Activated naive CD8-positive, alpha-beta T cell treated with anti-CD3 and anti-CD28 coated beads, Interleukin-2, amount 50 U/mL, for 24 hours (primary cell): ENCODE measurements around the gene NAGLU.
"Not testable (repeated sequence)": the region's sequence is repeated elsewhere in the genome, so short reads cannot be mapped to it uniquely, and the experiment has no call there.

Experiments used
- ATAC-seq: fragments of 150-1000 bp; cut with Tn5 transposase; one replicate; pipeline ENCODE4 v1.10.0; 2021
- DNase-seq: peaks from one replicate; pipeline ENCODE4 v3.0.0; 2021
- H3K27ac Mint-ChIP-seq: one replicate; pipeline ENCODE4 v1.8.0; 2021; ENCODE audit warnings: mild to moderate bottlenecking, mixed read lengths
- H3K27me3 Mint-ChIP-seq: one replicate; pipeline ENCODE4 v1.8.0; 2021; ENCODE audit warnings: mixed read lengths
- H3K36me3 Mint-ChIP-seq: one replicate; pipeline ENCODE4 v1.8.0; 2021; ENCODE audit warnings: low read depth, mixed read lengths
- H3K4me1 Mint-ChIP-seq: one replicate; pipeline ENCODE4 v1.8.0; 2021; ENCODE audit warnings: mixed read lengths
- H3K4me3 Mint-ChIP-seq: one replicate; pipeline ENCODE4 v1.8.0; 2021; ENCODE audit warnings: mild to moderate bottlenecking, moderate library complexity, mixed read lengths
- H3K9me3 Mint-ChIP-seq: one replicate; pipeline ENCODE4 v1.8.0; 2021; ENCODE audit warnings: mixed read lengths

Gene NAGLU

DNA sequence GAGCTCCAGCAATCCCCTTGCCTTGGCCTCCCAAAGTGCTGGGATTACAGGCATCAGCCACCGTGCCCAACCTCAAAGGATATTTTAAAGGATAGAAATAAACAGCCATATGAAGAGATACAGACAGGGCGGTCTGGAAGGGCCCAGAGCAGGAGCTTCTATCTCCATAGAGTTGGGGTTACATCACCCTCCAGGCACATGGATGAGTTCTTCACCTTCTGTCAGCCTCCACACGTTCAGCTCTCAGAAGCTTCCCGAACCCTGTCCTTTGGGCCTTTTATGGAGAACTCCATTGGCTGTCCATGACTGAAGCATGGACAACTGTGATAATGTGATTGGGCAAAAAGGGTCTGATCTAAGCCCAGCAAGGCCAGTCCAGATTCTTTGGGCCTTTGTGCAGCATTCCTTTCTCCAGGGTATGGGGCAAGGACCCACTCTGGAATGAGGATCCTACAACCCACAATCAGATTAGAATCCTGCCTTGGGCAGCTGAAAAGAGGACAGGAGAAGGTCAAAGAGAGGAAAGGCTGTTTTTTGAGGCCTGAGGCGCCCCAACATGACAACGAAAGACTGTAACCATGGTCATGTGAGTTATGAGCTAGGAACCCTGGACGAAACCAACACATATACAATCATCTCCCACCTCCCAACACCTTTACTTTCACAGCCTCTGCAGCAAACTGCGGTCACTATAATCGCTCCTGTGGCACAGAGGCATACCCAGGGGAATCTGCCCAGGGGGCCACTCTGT, 9.9 kb downstream of the NAGLU start:
- not testable (repeated sequence) for H3K36me3 Mint-ChIP-seq, H3K27me3 Mint-ChIP-seq, H3K27ac Mint-ChIP-seq, ATAC-seq, H3K9me3 Mint-ChIP-seq, DNase-seq, H3K4me3 Mint-ChIP-seq
- peaks cover 19% of the 10 kb centered on the region for H3K4me1 Mint-ChIP-seq

DNA sequence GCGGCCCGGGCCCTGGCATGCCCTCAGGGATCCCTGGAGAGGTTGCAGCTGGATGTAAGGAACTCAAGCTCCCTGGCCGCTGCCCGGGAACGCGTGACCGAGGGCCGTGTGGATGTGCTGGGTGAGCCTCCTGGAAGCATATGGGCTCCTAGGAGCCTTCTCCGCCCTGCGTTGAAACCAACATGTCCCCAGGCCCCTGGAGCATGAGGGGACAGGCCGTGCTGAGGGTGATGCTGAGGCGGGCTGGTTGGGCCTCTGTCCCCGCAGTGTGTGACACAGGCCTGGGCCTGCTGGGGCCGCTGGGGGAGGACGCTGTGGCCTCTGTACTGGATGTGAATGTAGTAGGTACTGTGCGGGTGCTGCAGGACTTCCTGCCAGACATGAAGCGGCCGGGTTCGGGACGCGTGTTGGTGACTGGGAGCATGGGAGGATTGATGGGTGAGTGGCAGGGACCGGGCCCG, 11.0 kb downstream of the NAGLU start:
- H3K4me3 Mint-ChIP-seq, result no peak overlapping the region
- H3K4me1 Mint-ChIP-seq, result peaks cover 11% of the 10 kb centered on the region

DNA sequence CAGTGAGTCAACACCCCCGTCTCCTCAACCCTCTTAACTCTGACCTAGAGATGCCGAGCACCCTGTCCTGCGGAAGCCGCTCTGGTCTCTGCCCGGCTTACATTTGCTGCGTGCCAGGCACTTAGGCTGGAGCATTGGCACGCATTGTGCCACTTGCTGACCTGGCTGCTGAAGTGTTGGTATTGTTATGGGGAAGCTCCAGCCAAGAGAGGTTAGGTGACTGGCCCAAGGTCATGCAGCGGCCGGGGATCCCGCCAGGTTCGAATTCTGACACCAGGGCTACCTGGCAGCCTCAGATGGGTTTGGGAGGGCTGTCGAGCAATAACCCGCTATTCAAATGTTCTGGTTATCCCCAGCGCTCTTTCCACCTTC, 11.6 kb downstream of the NAGLU start:
- Mint-ChIP-seq H3K36me3 (peaks cover 1% of the 10 kb centered on the region), H3K4me3 (no peak overlapping the region), H3K27me3 (no peaks in the 10 kb centered on the region), H3K9me3 (no peaks in the 10 kb centered on the region), H3K27ac (no peak overlapping the region), H3K4me1 (peaks cover 13% of the 10 kb centered on the region)
- DNase-seq, result no peak
- no peak for ATAC-seq

More for the DNA sequence above, 11.0 kb downstream of the NAGLU start:
- DNase-seq (no peak), ATAC-seq (no peak)
- Mint-ChIP-seq H3K27me3 (no peaks in the 10 kb centered on the region), H3K36me3 (peaks cover 1% of the 10 kb centered on the region), H3K9me3 (no peaks in the 10 kb centered on the region), H3K27ac (no peak overlapping the region)

DNA sequence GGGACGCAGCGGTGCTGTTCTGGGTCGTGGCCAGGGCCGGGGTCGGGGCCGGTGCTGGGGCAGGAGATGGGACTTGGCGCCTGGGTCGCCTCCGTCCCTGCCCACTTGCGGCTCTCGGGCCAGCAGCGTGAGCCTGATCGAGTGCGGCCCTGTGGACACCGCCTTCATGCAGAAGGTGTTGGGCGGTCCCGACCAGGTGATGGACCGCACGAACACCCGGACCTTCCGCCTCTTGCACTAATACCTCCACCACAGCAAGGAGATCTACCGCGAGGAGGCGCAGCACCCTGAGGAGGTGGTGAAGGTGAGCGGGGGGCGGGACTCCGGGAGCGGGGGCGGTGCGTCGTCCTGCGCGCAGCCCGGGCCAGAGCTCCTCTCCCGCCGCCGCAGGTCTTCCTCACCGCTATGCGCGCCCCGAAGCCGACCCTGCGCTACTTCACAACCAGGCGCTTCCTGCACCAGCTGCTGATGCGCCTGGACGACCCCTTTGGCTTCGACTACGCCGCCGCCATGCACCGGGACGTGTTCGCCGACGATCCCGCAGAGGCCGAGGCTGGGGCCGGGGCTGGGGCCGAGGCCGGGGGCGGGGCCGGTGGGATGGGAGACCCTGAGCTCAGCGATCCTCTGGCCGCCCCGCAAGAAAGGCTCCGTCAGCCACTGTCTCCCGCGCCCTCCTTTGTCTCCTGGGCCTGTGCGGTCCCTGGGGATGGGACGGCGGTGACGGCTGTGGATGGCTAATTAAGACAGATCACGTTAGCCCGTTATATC, 12.2 kb downstream of the NAGLU start:
- DNase-seq, result peak; percentile 84

DNA sequence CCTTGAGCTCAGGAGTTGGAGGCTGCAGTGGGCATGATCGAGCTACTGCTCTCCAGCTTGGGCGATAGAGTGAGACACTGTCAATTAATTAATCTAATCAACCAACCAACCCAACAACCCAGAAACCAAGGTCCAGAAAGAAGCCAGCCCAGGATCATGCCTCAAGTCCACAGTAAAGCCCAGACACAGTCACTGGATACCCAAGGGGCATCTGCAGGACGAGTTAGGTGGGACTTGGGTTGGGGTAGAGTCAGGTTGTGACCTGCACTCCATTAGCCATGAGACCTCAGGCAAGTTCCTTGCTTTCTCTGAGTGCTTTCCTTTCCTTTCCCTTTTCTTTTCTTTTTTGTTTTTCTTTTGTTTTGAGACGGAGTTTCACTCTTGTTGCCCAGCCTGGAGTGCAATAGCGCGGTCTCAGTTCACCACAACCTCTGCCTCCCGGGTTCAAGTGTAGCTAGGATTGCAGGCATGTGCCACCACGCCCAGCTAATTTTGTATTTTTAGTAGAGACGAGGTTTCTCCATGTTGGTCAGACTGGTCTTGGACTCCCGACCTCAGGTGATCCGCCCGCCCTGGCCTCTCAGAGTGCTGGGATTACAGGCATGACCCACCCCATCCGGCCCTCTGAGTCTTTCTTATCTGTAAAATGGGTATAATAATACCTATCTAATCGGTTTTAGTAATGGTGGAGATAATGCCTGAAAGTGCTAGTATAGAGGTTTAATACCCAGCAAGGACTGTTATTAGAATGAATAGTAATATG, 13.1 kb downstream of the NAGLU start:
- Mint-ChIP-seq H3K36me3 (no peaks in the 10 kb centered on the region), H3K9me3 (no peaks in the 10 kb centered on the region), H3K27me3 (no peaks in the 10 kb centered on the region), H3K4me1 (peaks cover 21% of the 10 kb centered on the region), H3K27ac (no peak overlapping the region), H3K4me3 (peak overlapping the region; percentile 36)
- DNase-seq, result no peak
- no peak for ATAC-seq

More for the DNA sequence above, 12.2 kb downstream of the NAGLU start:
- H3K4me3 Mint-ChIP-seq, result peak overlapping the region; percentile 36
- no peaks in the 10 kb centered on the region for H3K27me3 Mint-ChIP-seq
- no peak overlapping the region for H3K27ac Mint-ChIP-seq
- no peaks in the 10 kb centered on the region for H3K36me3 Mint-ChIP-seq
- peaks cover 14% of the 10 kb centered on the region for H3K4me1 Mint-ChIP-seq
- peak; percentile 69 for ATAC-seq
- no peaks in the 10 kb centered on the region for H3K9me3 Mint-ChIP-seq

DNA sequence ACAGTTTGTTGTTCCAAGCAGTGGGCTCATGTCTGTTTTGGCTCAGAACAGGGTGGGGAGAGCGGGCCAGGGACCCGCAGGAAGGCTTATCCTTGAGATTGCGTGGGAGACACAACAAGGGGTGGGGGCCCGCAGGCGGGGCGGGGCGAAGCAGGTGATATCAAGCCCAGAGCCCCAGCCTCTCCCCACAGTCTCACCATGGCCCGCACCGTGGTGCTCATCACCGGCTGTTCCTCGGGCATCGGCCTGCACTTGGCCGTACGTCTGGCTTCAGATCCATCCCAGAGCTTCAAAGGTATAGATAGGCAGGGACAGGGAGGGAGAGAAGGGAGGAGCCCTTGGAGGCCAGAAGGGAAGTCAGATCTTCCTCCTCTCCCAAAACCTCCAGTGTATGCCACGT, 16.7 kb downstream of the NAGLU start, which contains the start of gene HSD17B1:
HSD17B1 (plus strand) TSS at position 188 of the 400 bp plus-strand sequence; CDS start at position 199, 11 bp downstream.
- not testable (repeated sequence) for H3K36me3 Mint-ChIP-seq, H3K9me3 Mint-ChIP-seq, ATAC-seq, DNase-seq, H3K27me3 Mint-ChIP-seq
- Mint-ChIP-seq H3K27ac (peak within 1 kb of the TSS; percentile 86), H3K4me1 (peaks cover 30% of the 10 kb centered on the region), H3K4me3 (peak within 1 kb of the TSS; percentile 86)

DNA sequence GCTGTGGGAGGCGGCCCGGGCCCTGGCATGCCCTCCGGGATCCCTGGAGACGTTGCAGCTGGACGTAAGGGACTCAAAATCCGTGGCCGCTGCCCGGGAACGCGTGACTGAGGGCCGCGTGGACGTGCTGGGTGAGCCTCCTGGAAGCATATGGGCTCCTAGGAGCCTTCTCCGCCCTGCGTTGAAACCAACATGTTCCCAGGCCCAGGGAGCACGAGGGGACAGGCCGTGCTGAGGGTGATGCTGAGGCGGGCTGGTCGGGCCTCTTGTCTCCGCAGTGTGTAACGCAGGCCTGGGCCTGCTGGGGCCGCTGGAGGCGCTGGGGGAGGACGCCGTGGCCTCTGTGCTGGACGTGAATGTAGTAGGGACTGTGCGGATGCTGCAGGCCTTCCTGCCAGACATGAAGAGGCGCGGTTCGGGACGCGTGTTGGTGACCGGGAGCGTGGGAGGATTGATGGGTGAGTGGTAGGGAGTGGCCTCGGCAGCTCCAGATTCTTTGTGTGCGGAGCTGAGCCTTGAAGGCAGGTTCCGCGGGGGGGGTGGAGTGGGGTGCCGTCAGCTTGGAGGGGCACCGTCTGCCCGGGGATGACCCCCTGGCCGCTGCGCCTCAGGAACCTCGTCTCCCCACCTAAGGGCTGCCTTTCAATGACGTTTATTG, 17.2 kb downstream of the NAGLU start:
- H3K4me1 Mint-ChIP-seq, result peaks cover 30% of the 10 kb centered on the region
- DNase-seq, result no peak
- H3K27ac Mint-ChIP-seq, result peak overlapping the region; percentile 86

DNA sequence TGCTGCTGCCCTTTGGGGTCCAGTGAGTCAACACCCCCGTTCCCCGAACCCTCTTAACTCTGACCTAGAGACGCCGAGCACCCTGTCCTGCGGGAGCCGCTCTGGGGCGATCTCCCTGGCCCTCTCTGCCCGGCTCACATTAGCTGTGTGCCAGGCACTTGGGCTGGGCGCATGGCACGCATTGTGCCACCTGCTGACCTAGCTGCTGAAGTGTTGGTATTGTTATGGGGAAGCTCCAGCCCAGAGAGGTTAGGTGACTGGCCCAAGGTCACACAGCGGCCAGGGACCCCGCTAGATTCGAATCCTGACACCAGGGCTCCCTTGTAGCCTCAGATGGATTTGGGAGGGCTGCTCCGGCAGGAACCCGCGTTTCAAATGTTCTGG, 17.8 kb downstream of the NAGLU start:
- ATAC-seq, result peak; percentile 13
- DNase-seq, result no peak

More for the DNA sequence above, 17.2 kb downstream of the NAGLU start:
- H3K9me3 Mint-ChIP-seq, result no peaks in the 10 kb centered on the region
- no peaks in the 10 kb centered on the region for H3K27me3 Mint-ChIP-seq
- H3K36me3 Mint-ChIP-seq, result no peaks in the 10 kb centered on the region
- ATAC-seq, result no peak
- peak overlapping the region; percentile 86 for H3K4me3 Mint-ChIP-seq

DNA sequence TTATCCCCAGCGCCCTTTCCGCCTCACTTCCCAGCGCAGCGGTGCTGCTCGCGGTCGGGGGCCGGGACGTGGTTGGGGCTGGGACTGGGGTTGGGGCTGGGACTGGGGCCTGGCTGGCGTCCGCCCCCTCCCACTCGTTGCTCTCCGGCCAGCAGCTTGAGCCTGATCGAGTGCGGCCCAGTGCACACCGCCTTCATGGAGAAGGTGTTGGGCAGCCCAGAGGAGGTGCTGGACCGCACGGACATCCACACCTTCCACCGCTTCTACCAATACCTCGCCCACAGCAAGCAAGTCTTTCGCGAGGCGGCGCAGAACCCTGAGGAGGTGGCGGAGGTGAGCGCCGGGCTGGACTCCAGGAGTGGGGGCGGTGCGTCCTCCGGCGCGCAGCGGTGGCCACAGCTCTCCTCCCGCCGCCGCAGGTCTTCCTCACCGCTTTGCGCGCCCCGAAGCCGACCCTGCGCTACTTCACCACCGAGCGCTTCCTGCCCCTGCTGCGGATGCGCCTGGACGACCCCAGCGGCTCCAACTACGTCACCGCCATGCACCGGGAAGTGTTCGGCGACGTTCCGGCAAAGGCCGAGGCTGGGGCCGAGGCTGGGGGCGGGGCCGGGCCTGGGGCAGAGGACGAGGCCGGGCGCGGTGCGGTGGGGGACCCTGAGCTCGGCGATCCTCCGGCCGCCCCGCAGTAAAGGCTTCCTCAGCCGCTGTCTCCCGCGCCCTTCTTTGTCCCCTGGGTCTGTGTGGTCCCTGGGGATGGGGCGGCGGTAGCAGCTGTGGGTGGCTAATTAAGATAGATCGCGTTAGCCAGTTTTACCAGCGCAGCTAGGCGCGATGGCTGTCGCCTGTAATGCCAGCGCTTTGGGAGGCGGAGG, 18.4 kb downstream of the NAGLU start:
- ATAC-seq (peak; percentile 91), DNase-seq (peak; percentile 88)
- H3K27ac Mint-ChIP-seq, result peak overlapping the region; percentile 86
- no peaks in the 10 kb centered on the region for H3K36me3 Mint-ChIP-seq
- no peaks in the 10 kb centered on the region for H3K9me3 Mint-ChIP-seq
- no peaks in the 10 kb centered on the region for H3K27me3 Mint-ChIP-seq
- H3K4me1 Mint-ChIP-seq, result peaks cover 22% of the 10 kb centered on the region
- peak overlapping the region; percentile 86 for H3K4me3 Mint-ChIP-seq

More for the DNA sequence above, 17.8 kb downstream of the NAGLU start:
- H3K27me3 Mint-ChIP-seq, result no peaks in the 10 kb centered on the region
- H3K27ac Mint-ChIP-seq, result peak overlapping the region; percentile 86
- peaks cover 28% of the 10 kb centered on the region for H3K4me1 Mint-ChIP-seq
- no peaks in the 10 kb centered on the region for H3K36me3 Mint-ChIP-seq
- no peaks in the 10 kb centered on the region for H3K9me3 Mint-ChIP-seq
- H3K4me3 Mint-ChIP-seq, result peak overlapping the region; percentile 86

DNA sequence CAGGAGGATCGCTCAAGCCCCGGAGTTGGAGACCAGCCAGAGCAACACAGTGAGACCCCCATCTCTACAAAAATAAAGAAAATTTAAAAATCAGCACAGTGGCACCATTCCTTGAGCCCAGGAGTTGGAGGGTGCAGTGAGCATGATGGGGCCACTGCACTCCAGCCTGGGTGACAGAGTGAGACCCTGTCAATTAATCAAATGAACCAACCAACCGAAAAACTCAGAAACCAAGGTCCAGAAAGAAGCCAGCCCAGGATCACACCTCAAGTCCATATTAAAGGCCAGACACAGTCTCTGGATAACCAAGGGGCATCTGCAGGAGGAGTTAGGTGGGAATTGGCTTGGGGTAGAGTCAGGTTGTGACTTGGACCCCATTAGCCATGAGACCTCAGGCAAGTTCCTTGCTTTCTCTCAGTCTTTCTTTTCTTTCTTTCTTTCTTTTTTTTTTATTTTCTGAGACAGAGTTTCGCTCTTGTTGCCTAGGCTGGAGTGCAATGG, 19.1 kb downstream of the NAGLU start:
- no peak for ATAC-seq
- Mint-ChIP-seq H3K36me3 (no peaks in the 10 kb centered on the region), H3K4me3 (peak overlapping the region; percentile 86), H3K27ac (peak overlapping the region; percentile 86), H3K4me1 (peaks cover 22% of the 10 kb centered on the region), H3K9me3 (no peaks in the 10 kb centered on the region), H3K27me3 (no peaks in the 10 kb centered on the region)
- no peak for DNase-seq

DNA sequence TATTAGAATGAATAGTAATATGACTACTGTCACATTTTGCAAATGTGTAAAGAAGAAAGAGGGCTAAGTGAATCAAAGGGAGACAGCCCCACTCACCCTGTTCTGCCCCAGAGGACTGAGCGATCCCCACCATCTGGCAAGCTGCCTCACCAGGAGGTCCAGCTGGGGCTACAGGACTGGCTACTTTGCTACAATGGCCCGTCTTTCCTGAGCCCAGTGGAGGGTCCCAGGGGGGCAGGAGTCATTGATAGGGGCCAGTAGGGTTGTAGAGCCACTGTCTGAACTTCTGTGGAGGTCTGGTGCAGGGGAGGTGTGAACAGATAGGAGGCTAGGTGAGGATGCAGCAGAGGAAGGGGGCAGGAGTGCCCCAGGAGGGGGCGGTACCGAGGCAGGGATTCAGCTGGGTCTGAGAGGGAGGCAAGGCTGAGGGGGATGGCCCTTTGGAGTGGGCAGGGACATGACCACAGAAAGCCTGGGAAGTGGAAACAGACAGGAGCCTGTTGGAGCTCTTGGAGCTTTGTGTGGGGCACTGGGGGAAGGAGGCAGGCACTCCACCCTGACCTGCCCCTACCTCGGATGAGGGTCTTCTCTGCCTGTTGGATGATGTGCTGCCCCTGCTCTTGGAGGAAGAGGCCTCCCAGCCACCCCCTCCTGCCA, 20.0 kb downstream of the NAGLU start:
- H3K27me3 Mint-ChIP-seq, ATAC-seq, H3K36me3 Mint-ChIP-seq, H3K9me3 Mint-ChIP-seq, H3K27ac Mint-ChIP-seq, DNase-seq: not testable (repeated sequence)
- Mint-ChIP-seq H3K4me1 (peaks cover 24% of the 10 kb centered on the region), H3K4me3 (peak overlapping the region; percentile 86)

DNA sequence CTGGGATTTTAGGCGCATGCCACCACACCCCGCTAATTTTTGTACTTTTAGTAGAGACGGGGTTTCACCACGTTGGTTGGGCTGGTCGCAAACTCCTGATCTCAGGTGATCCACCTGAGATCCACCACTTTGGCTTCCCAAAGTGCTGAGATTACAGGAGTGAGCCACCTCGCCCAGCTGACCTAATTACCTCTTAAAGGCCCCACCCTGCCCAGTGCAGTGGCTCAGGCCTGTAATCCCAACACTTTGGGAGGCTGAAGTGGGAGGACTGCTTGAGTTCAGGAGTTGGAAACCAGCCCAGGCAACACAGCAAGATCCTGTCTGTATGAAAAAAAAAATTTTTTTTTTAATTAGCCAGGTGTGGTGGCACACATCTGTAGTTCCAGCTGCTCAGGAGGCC, 23.0 kb downstream of the NAGLU start:
- no peak overlapping the region for H3K27ac Mint-ChIP-seq
- no peak for DNase-seq
- no peaks in the 10 kb centered on the region for H3K9me3 Mint-ChIP-seq
- peaks cover 40% of the 10 kb centered on the region for H3K4me1 Mint-ChIP-seq
- H3K4me3 Mint-ChIP-seq, result no peak overlapping the region
- peaks cover 5% of the 10 kb centered on the region for H3K36me3 Mint-ChIP-seq
- no peaks in the 10 kb centered on the region for H3K27me3 Mint-ChIP-seq
- ATAC-seq, result no peak

DNA sequence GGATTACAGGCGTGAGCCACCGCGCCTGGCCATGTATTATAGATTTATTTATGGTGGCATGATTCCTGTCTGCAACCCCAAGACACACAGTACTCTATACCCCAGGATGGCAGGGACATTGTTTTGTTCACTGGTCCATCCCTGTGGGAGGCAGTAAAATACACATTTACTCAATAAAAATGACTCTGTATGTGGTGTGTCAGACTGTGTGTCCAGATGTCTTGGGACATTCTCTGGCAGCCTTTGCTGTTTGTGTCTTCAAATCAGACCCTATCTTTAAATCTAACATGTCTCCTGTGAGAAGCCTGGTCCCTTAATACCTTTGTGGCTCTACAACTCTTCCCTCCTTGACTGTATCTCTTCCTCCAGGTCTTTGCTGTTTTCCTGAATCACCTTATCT, 24.2 kb downstream of the NAGLU start:
- Mint-ChIP-seq H3K36me3 (peaks cover 8% of the 10 kb centered on the region), H3K4me1 (peaks cover 36% of the 10 kb centered on the region), H3K9me3 (no peaks in the 10 kb centered on the region), H3K27ac (no peak overlapping the region), H3K4me3 (no peak overlapping the region), H3K27me3 (no peaks in the 10 kb centered on the region)
- DNase-seq, result no peak
- ATAC-seq, result no peak
